Thyroid gland (tissue), 4 donors: ENCODE measurements around the gene PM20D2. TPM values are rescaled to one million over a fixed set of nuclear protein-coding genes. Genes with fewer than 3 reads are reported as not detected.

ENCODE experiments used
- DNase-seq, 2 donors: peaks; one replicate each; pipeline ENCODE4 v3.0.0-alpha.2; 2019
- H3K27ac ChIP-seq, 3 donors: fragments of 200-600 bp; sonication (generic); 1 replicate in 2 of 3; 2 replicates in 1 of 3; pipeline ENCODE4 v1.5.1; 2016 to 2019; ENCODE audit warnings: mild to moderate bottlenecking in 1 of 3, moderate library complexity in 1 of 3
- H3K27me3 ChIP-seq: fragments of 200-600 bp; sonication (generic); one replicate; pipeline ENCODE4 v1.5.1; 2019
- H3K36me3 ChIP-seq, 2 donors: fragments of 200-600 bp; sonication (generic); one replicate each; pipeline ENCODE4 v1.5.1; 2016 to 2019
- H3K4me1 ChIP-seq, 2 donors: fragments of 200-600 bp; sonication (generic); one replicate each; pipeline ENCODE4 v1.5.1; 2017 to 2019
- H3K4me3 ChIP-seq, 3 donors: fragments of 200-600 bp; sonication (generic); replicated peaks in 1 of 3; 1 replicate in 2 of 3; 2 replicates in 1 of 3; pipeline ENCODE4 v1.5.1; 2016; ENCODE audit warnings: mild to moderate bottlenecking in 1 of 3
- H3K9me3 ChIP-seq: fragments of 200-600 bp; sonication (generic); one replicate; pipeline ENCODE4 v1.5.1; 2017
- CTCF ChIP-seq, 6 experiments: fragments of 200-600 bp in 3 of 6; fragments of 450-650 bp in 3 of 6; sonication (generic) in 3 of 6; IDR thresholded peaks; one replicate each; pipeline ENCODE4 v1.5.1; 2016 to 2019; ENCODE audit warnings: antibody characterized with exemption in 6 of 6, mild to moderate bottlenecking in 2 of 6, inconsistent platforms in 1 of 6, moderate library complexity in 1 of 6
- POLR2A ChIP-seq, 2 donors: fragments of 450-650 bp; IDR thresholded peaks; one replicate each; pipeline ENCODE4 v1.6.1; 2017; ENCODE audit warnings: antibody characterized with exemption in 2 of 2, mild to moderate bottlenecking in 2 of 2, moderate library complexity in 1 of 2
- WGBS, 2 donors: methylation state at CpG; one replicate each; pipeline ENCODE4 v1.1.5; 2017; 5-methylcytosine and 5-hydroxymethylcytosine counted together
- intact Hi-C: fragments of 100-400 bp; cut with DNase I; formaldehyde crosslinking; loops from one replicate; pipeline ENCODE4 v1.15.1; 2023
- total RNA-seq, 4 donors: library from RNA; depleted of rRNA; stranded (reverse); fragments of >200 nt; gene quantifications; one replicate each; pipeline ENCODE4 v1.2.3, GENCODE V29; 2016

Gene PM20D2
- total RNA-seq, 4 donors from 2014 or later, result 21.5 to 33.3 (median 28.6) TPM

GRCh38 chr6:89198235-89198634 lies 52.4 kb downstream of the PM20D2 start:
- Histone ChIP-seq H3K4me3 (no peak overlapping the region), H3K27ac (no peak overlapping the region), H3K4me1 (no peaks in the 10 kb centered on the region), H3K27me3 (no peaks in the 10 kb centered on the region), H3K36me3 (no peaks in the 10 kb centered on the region), H3K9me3 (no peaks in the 10 kb centered on the region)
- peak in 1 of 2 donors; percentile 7 for DNase-seq
- intact Hi-C loops, result no loop called here
- TF ChIP-seq CTCF (IDR thresholded peaks at IDR 0.05) (no peak), POLR2A (IDR thresholded peaks at IDR 0.05) (no peak)
- 74 to 77% methylated on average over 7 of the region's 7 CpGs for WGBS, 2 donors

GRCh38 chr6:89199579-89199978 lies 53.7 kb downstream of the PM20D2 start:
- intact Hi-C loops, result no loop called here
- Histone ChIP-seq H3K27me3 (no peaks in the 10 kb centered on the region), H3K9me3 (no peaks in the 10 kb centered on the region), H3K27ac (no peak overlapping the region), H3K4me1 (no peaks in the 10 kb centered on the region), H3K36me3 (no peaks in the 10 kb centered on the region), H3K4me3 (no peak overlapping the region)
- no peak for DNase-seq
- WGBS, 2 donors, result 92 to 98% methylated on average over 2 of the region's 2 CpGs
- TF ChIP-seq POLR2A (IDR thresholded peaks at IDR 0.05) (no peak), CTCF (IDR thresholded peaks at IDR 0.05) (no peak)

DNA sequence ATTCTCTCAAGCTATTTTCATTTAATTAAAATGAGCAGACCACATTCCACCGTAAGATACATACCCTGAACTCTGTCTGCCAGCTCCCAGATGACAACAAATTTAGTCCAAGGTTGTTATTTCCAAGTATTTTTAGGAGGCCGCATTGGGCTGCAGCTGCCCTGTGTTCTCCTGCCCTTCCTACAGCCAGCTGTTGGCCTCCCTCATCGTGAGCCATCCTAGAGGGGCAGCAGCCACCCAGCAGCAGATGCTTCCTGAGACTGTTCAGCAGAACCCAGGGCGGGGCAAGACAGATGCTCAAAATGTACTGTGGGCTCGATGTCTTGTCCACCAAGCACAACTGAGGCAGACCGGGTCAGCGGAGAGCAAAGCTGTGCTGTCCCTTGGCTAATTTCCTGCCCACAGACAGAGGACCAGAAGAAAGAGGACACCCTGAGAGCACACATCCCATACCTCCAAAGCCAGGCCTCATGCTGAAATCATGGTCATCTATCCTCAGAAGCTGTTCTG lies 54.9 kb downstream of the PM20D2 start:
- H3K27me3 ChIP-seq, result no peaks in the 10 kb centered on the region
- no peak overlapping the region for H3K4me3 ChIP-seq
- no peaks in the 10 kb centered on the region for H3K4me1 ChIP-seq
- intact Hi-C loops, result no loop called here
- TF ChIP-seq POLR2A (IDR thresholded peaks at IDR 0.05) (no peak), CTCF (IDR thresholded peaks at IDR 0.05) (no peak)
- WGBS, 2 donors, result 92% methylated on average over 6 to 7 of the region's 7 CpGs
- DNase-seq, result no peak
- no peaks in the 10 kb centered on the region for H3K9me3 ChIP-seq
- H3K27ac ChIP-seq, result no peak overlapping the region
- H3K36me3 ChIP-seq, result no peaks in the 10 kb centered on the region

- Histone ChIP-seq H3K9me3 (no peaks in the 10 kb centered on the region), H3K27ac (no peak overlapping the region), H3K27me3 (no peaks in the 10 kb centered on the region), H3K36me3 (no peaks in the 10 kb centered on the region), H3K4me3 (no peak overlapping the region), H3K4me1 (no peaks in the 10 kb centered on the region)
- 92 to 94% methylated on average over 11 of the region's 11 CpGs for WGBS, 2 donors
- intact Hi-C loops, result no loop called here
- TF ChIP-seq CTCF (IDR thresholded peaks at IDR 0.05) (no peak), POLR2A (IDR thresholded peaks at IDR 0.05) (no peak)
- no peak for DNase-seq
Measured at GRCh38 chr6:89204096-89204495, 58.2 kb downstream of the PM20D2 start.

- DNase-seq, result no peak
- no peaks in the 10 kb centered on the region for H3K4me1 ChIP-seq
- intact Hi-C loops, result no loop called here
- H3K27me3 ChIP-seq, result no peaks in the 10 kb centered on the region
- TF ChIP-seq CTCF (IDR thresholded peaks at IDR 0.05), result no peak
- no peak for TF ChIP-seq POLR2A (IDR thresholded peaks at IDR 0.05)
- H3K9me3 ChIP-seq, result no peaks in the 10 kb centered on the region
- no peak overlapping the region for H3K4me3 ChIP-seq
- H3K27ac ChIP-seq, result no peak overlapping the region
- WGBS, 2 donors, result 67% methylated on average over 4 of the region's 4 CpGs
- H3K36me3 ChIP-seq, result no peaks in the 10 kb centered on the region
Measured at GRCh38 chr6:89205819-89206218, 60.0 kb downstream of the PM20D2 start.
